Mucosa of rectum (tissue), 2 donors: ENCODE data around the gene ZFP36.
A peak's percentile ranks its signal among the peaks of the same experiment; 100 is the strongest.

Experiments used
- H3K27ac ChIP-seq, 2 donors: one replicate each; pipeline ENCODE4 v1.7.0; 2013; ENCODE audit warnings: inconsistent platforms in 2 of 2, low read depth in 2 of 2, low read length in 2 of 2
- H3K27me3 ChIP-seq, 2 donors: one replicate each; pipeline ENCODE4 v1.7.0; 2013; ENCODE audit warnings: low read length in 2 of 2; ENCODE audit not compliant: control insufficient read depth in 2 of 2, insufficient read depth in 2 of 2
- H3K36me3 ChIP-seq, 2 donors: one replicate each; pipeline ENCODE4 v1.7.0; 2013; ENCODE audit warnings: low read length in 2 of 2; ENCODE audit not compliant: control insufficient read depth in 2 of 2, insufficient read depth in 2 of 2
- H3K4me1 ChIP-seq, 2 donors: one replicate each; pipeline ENCODE4 v1.7.0; 2013; ENCODE audit warnings: low read length in 2 of 2, mild to moderate bottlenecking in 1 of 2; ENCODE audit not compliant: control insufficient read depth in 2 of 2, insufficient read depth in 2 of 2
- H3K4me3 ChIP-seq, 2 donors: one replicate each; pipeline ENCODE4 v1.7.0; 2013; ENCODE audit warnings: low read length in 2 of 2
- H3K9ac ChIP-seq, 2 donors: one replicate each; pipeline ENCODE4 v1.7.0; 2013; ENCODE audit warnings: low read length in 2 of 2, low read depth in 1 of 2, mild to moderate bottlenecking in 1 of 2
- H3K9me3 ChIP-seq, 2 donors: one replicate each; pipeline ENCODE4 v1.7.0; 2013; ENCODE audit warnings: low read length in 2 of 2; ENCODE audit not compliant: control insufficient read depth in 2 of 2
- donor health status: healthy.
- donor health status: Normal muscosa, but diverticular disease.

ZFP36 gene

GRCh38 chr19:39405958-39406655, 540 bp upstream of the ZFP36 start:
- H3K9me3 ChIP-seq = no peaks in the 10 kb centered on the region
- H3K36me3 ChIP-seq = peaks cover 12 to 18% of the 10 kb centered on the region in 2 donors
- peak overlapping the region; percentile 97 to 100 for H3K27ac ChIP-seq
- peak overlapping the region; percentile 90 for H3K9ac ChIP-seq
- no peaks in the 10 kb centered on the region for H3K27me3 ChIP-seq
- H3K4me3 ChIP-seq = peak overlapping the region; percentile 76 to 87
- peaks cover 48 to 64% of the 10 kb centered on the region in 2 donors for H3K4me1 ChIP-seq

- Histone ChIP-seq H3K9me3 (no peaks in the 10 kb centered on the region), H3K4me1 (peaks cover 40 to 59% of the 10 kb centered on the region in 2 donors), H3K9ac (peak overlapping the region; percentile 98 to 99), H3K27ac (peak overlapping the region; percentile 97 to 100), H3K27me3 (no peaks in the 10 kb centered on the region), H3K36me3 (peaks cover 12 to 18% of the 10 kb centered on the region in 2 donors), H3K4me3 (peak overlapping the region; percentile 81 to 87)
Measured at GRCh38 chr19:39407410-39407659, 688 bp downstream of the ZFP36 start.

GRCh38 chr19:39407660-39408391, 1.2 kb downstream of the ZFP36 start:
- H3K27me3 ChIP-seq = peaks cover 0 to 1% of the 10 kb centered on the region in 2 donors
- peak overlapping the region; percentile 97 to 100 for H3K27ac ChIP-seq
- H3K9me3 ChIP-seq = no peaks in the 10 kb centered on the region
- H3K4me1 ChIP-seq = peaks cover 38 to 57% of the 10 kb centered on the region in 2 donors
- peak overlapping the region; percentile 81 to 87 for H3K4me3 ChIP-seq
- H3K9ac ChIP-seq = peak overlapping the region; percentile 98 to 99
- peaks cover 12 to 18% of the 10 kb centered on the region in 2 donors for H3K36me3 ChIP-seq

- Histone ChIP-seq H3K4me1 (peaks cover 35 to 52% of the 10 kb centered on the region in 2 donors), H3K27me3 (peaks cover 1 to 4% of the 10 kb centered on the region in 2 donors)
Measured at GRCh38 chr19:39408392-39409207, 2.0 kb downstream of the ZFP36 start.

GRCh38 chr19:39409208-39410016, 2.8 kb downstream of the ZFP36 start:
- H3K4me1 ChIP-seq = peaks cover 33 to 48% of the 10 kb centered on the region in 2 donors

More at GRCh38 chr19:39408392-39409207, 2.0 kb downstream of the ZFP36 start:
- Histone ChIP-seq H3K9me3 (no peaks in the 10 kb centered on the region), H3K9ac (peak overlapping the region; percentile 98 to 99), H3K4me3 (peak overlapping the region; percentile 81 to 87), H3K36me3 (peaks cover 12 to 18% of the 10 kb centered on the region in 2 donors), H3K27ac (peak overlapping the region; percentile 97 to 100)

GRCh38 chr19:39410017-39410830, 3.6 kb downstream of the ZFP36 start:
- H3K27me3 ChIP-seq = peaks cover 2 to 7% of the 10 kb centered on the region in 2 donors
- peaks cover 35 to 41% of the 10 kb centered on the region in 2 donors for H3K4me1 ChIP-seq
- H3K27ac ChIP-seq = peak overlapping the region; percentile 97 to 100

More at GRCh38 chr19:39409208-39410016, 2.8 kb downstream of the ZFP36 start:
- Histone ChIP-seq H3K4me3 (peak overlapping the region; percentile 81 to 87), H3K9ac (peak overlapping the region; percentile 98 to 99), H3K27ac (peak overlapping the region; percentile 97 to 100), H3K27me3 (peaks cover 2 to 7% of the 10 kb centered on the region in 2 donors), H3K9me3 (no peaks in the 10 kb centered on the region), H3K36me3 (peaks cover 12 to 18% of the 10 kb centered on the region in 2 donors)

GRCh38 chr19:39410831-39411080, 4.1 kb downstream of the ZFP36 start:
- Histone ChIP-seq H3K9me3 (no peaks in the 10 kb centered on the region), H3K36me3 (peaks cover 12 to 18% of the 10 kb centered on the region in 2 donors), H3K4me3 (peak overlapping the region; percentile 73 to 83), H3K27ac (peak overlapping the region; percentile 97 to 100), H3K9ac (peak overlapping the region; percentile 98), H3K27me3 (peaks cover 2 to 7% of the 10 kb centered on the region in 2 donors), H3K4me1 (peaks cover 30 to 36% of the 10 kb centered on the region in 2 donors)

More at GRCh38 chr19:39410017-39410830, 3.6 kb downstream of the ZFP36 start:
- peak overlapping the region; percentile 73 to 83 for H3K4me3 ChIP-seq
- no peaks in the 10 kb centered on the region for H3K9me3 ChIP-seq
- peak overlapping the region; percentile 98 for H3K9ac ChIP-seq
- H3K36me3 ChIP-seq = peaks cover 12 to 18% of the 10 kb centered on the region in 2 donors

GRCh38 chr19:39411081-39411831, 4.6 kb downstream of the ZFP36 start:
- Histone ChIP-seq H3K27me3 (peaks cover 2 to 7% of the 10 kb centered on the region in 2 donors), H3K4me3 (peak overlapping the region; percentile 73 to 83), H3K9ac (peak overlapping the region; percentile 98), H3K36me3 (peaks cover 12 to 18% of the 10 kb centered on the region in 2 donors), H3K9me3 (no peaks in the 10 kb centered on the region), H3K27ac (peak overlapping the region; percentile 97 to 100), H3K4me1 (peaks cover 28 to 31% of the 10 kb centered on the region in 2 donors)
